ENCODE results near the gene STARD3NL. TPM values are rescaled to one million over a fixed set of nuclear protein-coding genes. Genes with fewer than 3 reads are reported as not detected.
"Not testable (repeated sequence)": the region's sequence is repeated elsewhere in the genome, so short reads cannot be mapped to it uniquely, and the experiment has no call there.

The STARD3NL gene
- total and polyA plus RNA-seq, 2 donors, result 40.6 to 56.5 TPM

GRCh38 chr7:38169847-38170246 is 8.2 kb upstream of the STARD3NL start:
- Histone ChIP-seq H3K36me3 (ENCODE audit: insufficient read depth) (no peaks in the 10 kb centered on the region), H3K4me1 (ENCODE audit: insufficient read depth) (no peaks in the 10 kb centered on the region), H3K4me3 (ENCODE audit: low read depth, low read length) (no peak overlapping the region), H3K27ac (ENCODE audit: low read depth) (no peak overlapping the region)
- peak; percentile 13 for DNase-seq (ENCODE audit: extremely low spot score)
- 56% methylated on average over 2 of the region's 2 CpGs for WGBS

- Histone ChIP-seq H3K36me3 (ENCODE audit: insufficient read depth) (no peaks in the 10 kb centered on the region), H3K4me3 (ENCODE audit: low read depth, low read length) (no peak overlapping the region), H3K27ac (ENCODE audit: low read depth) (no peak overlapping the region), H3K4me1 (ENCODE audit: insufficient read depth) (no peaks in the 10 kb centered on the region)
- no peak for DNase-seq (ENCODE audit: extremely low spot score)
- WGBS, result 79% methylated on average over 6 of the region's 6 CpGs
These were observed 6.2 kb upstream of the STARD3NL start for GRCh38 chr7:38171623-38172391.

- not testable (repeated sequence) for H3K4me3 ChIP-seq (ENCODE audit: low read depth, low read length)
- WGBS, result 94% methylated on average over 9 of the region's 9 CpGs
These were observed 2.5 kb upstream of the STARD3NL start for GRCh38 chr7:38175547-38175946.

GRCh38 chr7:38177621-38178003 is 433 bp upstream of the STARD3NL start:
- H3K36me3 ChIP-seq (ENCODE audit: insufficient read depth), result no peaks in the 10 kb centered on the region
- peak overlapping the region; percentile 11 for H3K27ac ChIP-seq (ENCODE audit: low read depth)
- no peak for DNase-seq (ENCODE audit: extremely low spot score)
- 4% methylated on average over 15 of the region's 15 CpGs for WGBS
- peak overlapping the region; percentile 74 for H3K4me3 ChIP-seq (ENCODE audit: low read depth, low read length)
- H3K4me1 ChIP-seq (ENCODE audit: insufficient read depth), result no peaks in the 10 kb centered on the region

More at GRCh38 chr7:38175547-38175946, 2.5 kb upstream of the STARD3NL start:
- H3K36me3 ChIP-seq (ENCODE audit: insufficient read depth); DNase-seq (ENCODE audit: extremely low spot score); H3K4me1 ChIP-seq (ENCODE audit: insufficient read depth); H3K27ac ChIP-seq (ENCODE audit: low read depth): not testable (repeated sequence)

- Histone ChIP-seq H3K27ac (ENCODE audit: low read depth) (peak overlapping the region; percentile 95), H3K4me1 (ENCODE audit: insufficient read depth) (no peaks in the 10 kb centered on the region), H3K36me3 (ENCODE audit: insufficient read depth) (no peaks in the 10 kb centered on the region), H3K4me3 (ENCODE audit: low read depth, low read length) (peak overlapping the region; percentile 74)
- WGBS, result 4% methylated on average over 15 of the region's 15 CpGs
- peak; percentile 33 for DNase-seq (ENCODE audit: extremely low spot score)
These were observed 775 bp downstream of the STARD3NL start for GRCh38 chr7:38178695-38179344.

GRCh38 chr7:38179776-38180226 is 1.8 kb downstream of the STARD3NL start:
- no peak overlapping the region for H3K4me3 ChIP-seq (ENCODE audit: low read depth, low read length)

GRCh38 chr7:38181111-38181510 is 3.1 kb downstream of the STARD3NL start:
- H3K4me1 ChIP-seq (ENCODE audit: insufficient read depth), result no peaks in the 10 kb centered on the region
- no peak overlapping the region for H3K4me3 ChIP-seq (ENCODE audit: low read depth, low read length)
- no peak overlapping the region for H3K27ac ChIP-seq (ENCODE audit: low read depth)
- 82% methylated on average over 1 of the region's 1 CpG for WGBS
- H3K36me3 ChIP-seq (ENCODE audit: insufficient read depth), result no peaks in the 10 kb centered on the region
- DNase-seq (ENCODE audit: extremely low spot score), result no peak

More at GRCh38 chr7:38179776-38180226, 1.8 kb downstream of the STARD3NL start:
- H3K36me3 ChIP-seq (ENCODE audit: insufficient read depth), result no peaks in the 10 kb centered on the region
- no peaks in the 10 kb centered on the region for H3K4me1 ChIP-seq (ENCODE audit: insufficient read depth)
- DNase-seq (ENCODE audit: extremely low spot score), result no peak
- H3K27ac ChIP-seq (ENCODE audit: low read depth), result no peak overlapping the region
- WGBS, result 14% methylated on average over 2 of the region's 2 CpGs

- Histone ChIP-seq H3K27ac (ENCODE audit: low read depth) (no peak overlapping the region), H3K4me3 (ENCODE audit: low read depth, low read length) (no peak overlapping the region), H3K4me1 (ENCODE audit: insufficient read depth) (no peaks in the 10 kb centered on the region), H3K36me3 (ENCODE audit: insufficient read depth) (no peaks in the 10 kb centered on the region)
- WGBS, result 75% methylated on average over 1 of the region's 1 CpG
- DNase-seq (ENCODE audit: extremely low spot score), result no peak
These were observed 4.4 kb downstream of the STARD3NL start for GRCh38 chr7:38182450-38182849.

- WGBS, result 76% methylated on average over 6 of the region's 6 CpGs
These were observed 7.6 kb downstream of the STARD3NL start for GRCh38 chr7:38185395-38186307.

GRCh38 chr7:38186593-38187314 is 8.7 kb downstream of the STARD3NL start:
- WGBS, result 76% methylated on average over 4 of the region's 4 CpGs
- H3K36me3 ChIP-seq (ENCODE audit: insufficient read depth), result no peaks in the 10 kb centered on the region
- DNase-seq (ENCODE audit: extremely low spot score), result no peak
- H3K27ac ChIP-seq (ENCODE audit: low read depth), result no peak overlapping the region
- H3K4me1 ChIP-seq (ENCODE audit: insufficient read depth), result peaks cover 1% of the 10 kb centered on the region
- no peak overlapping the region for H3K4me3 ChIP-seq (ENCODE audit: low read depth, low read length)

More at GRCh38 chr7:38185395-38186307, 7.6 kb downstream of the STARD3NL start:
- no peak for DNase-seq (ENCODE audit: extremely low spot score)
- Histone ChIP-seq H3K4me3 (ENCODE audit: low read depth, low read length) (no peak overlapping the region), H3K36me3 (ENCODE audit: insufficient read depth) (no peaks in the 10 kb centered on the region), H3K27ac (ENCODE audit: low read depth) (no peak overlapping the region), H3K4me1 (ENCODE audit: insufficient read depth) (peaks cover 1% of the 10 kb centered on the region)

GRCh38 chr7:38187794-38188440 is 9.9 kb downstream of the STARD3NL start:
- 56% methylated on average over 7 of the region's 7 CpGs for whole genome bisulfite sequencing
- no peak for DNase-seq (ENCODE audit: extremely low spot score)
- Histone ChIP-seq H3K4me3 (ENCODE audit: low read depth, low read length) (no peak overlapping the region), H3K36me3 (ENCODE audit: insufficient read depth) (no peaks in the 10 kb centered on the region), H3K27ac (ENCODE audit: low read depth) (no peak overlapping the region), H3K4me1 (ENCODE audit: insufficient read depth) (peaks cover 1% of the 10 kb centered on the region)

- Histone ChIP-seq H3K4me3 (ENCODE audit: low read depth, low read length) (no peak overlapping the region), H3K4me1 (ENCODE audit: insufficient read depth) (peaks cover 1% of the 10 kb centered on the region), H3K27ac (ENCODE audit: low read depth) (no peak overlapping the region), H3K36me3 (ENCODE audit: insufficient read depth) (no peaks in the 10 kb centered on the region)
- WGBS, result 77% methylated on average over 4 of the region's 4 CpGs
- DNase-seq (ENCODE audit: extremely low spot score), result no peak
These were observed 11.3 kb downstream of the STARD3NL start for GRCh38 chr7:38189231-38189938.
